HEK293T (cell line): ENCODE measurements around the gene MFAP3.

Source experiments
- FOXK2 ChIP-seq: fragments of 450-650 bp; IDR thresholded peaks from 2 replicates; pipeline ENCODE4 v1.6.1; 2016; ENCODE audit warnings: mild to moderate bottlenecking
- L3MBTL2 ChIP-seq: fragments of 450-650 bp; conservative IDR thresholded peaks from 2 replicates; pipeline ENCODE4 v1.6.1; 2016; ENCODE audit warnings: mild to moderate bottlenecking
- SP1 ChIP-seq: fragments of 450-650 bp; IDR thresholded peaks from 2 replicates; pipeline ENCODE4 v1.6.1; 2017

DNA sequence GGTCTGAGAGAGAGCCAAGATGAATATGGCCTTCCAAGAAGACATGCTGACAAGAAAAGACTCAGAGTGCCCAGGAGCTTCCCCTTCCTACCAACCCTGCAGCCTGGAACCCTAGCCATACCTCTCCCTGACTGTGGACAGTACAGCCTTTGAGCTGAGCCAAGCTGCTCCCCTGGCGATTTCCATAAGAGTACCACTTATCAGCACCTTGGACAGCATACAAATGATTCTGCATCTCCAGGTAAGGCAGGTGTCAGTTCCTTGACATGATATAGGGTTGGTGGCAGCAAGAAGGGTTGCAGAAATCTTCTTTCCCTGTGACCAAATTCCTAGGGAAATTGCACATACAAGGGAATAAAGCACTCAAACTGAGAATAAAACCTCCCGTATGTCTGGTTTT is 58.3 kb downstream of the MFAP3 start:
- no peak for TF ChIP-seq FOXK2
- TF ChIP-seq SP1 = no peak
- no peak for TF ChIP-seq L3MBTL2
